Adrenal gland (tissue), 12 donors: ENCODE data around the gene ZGLP1. TPM values are rescaled to one million over a fixed set of nuclear protein-coding genes. Genes with fewer than 3 reads are reported as not detected.
"Not testable (repeated sequence)": the region's sequence is repeated elsewhere in the genome, so short reads cannot be mapped to it uniquely, and the experiment has no call there.

Experiments used
- DNase-seq, 7 donors: peaks; one replicate each; pipeline ENCODE4 v3.0.0-alpha.2; 2019 to 2020
- H3K27ac ChIP-seq, 5 donors: fragments of 200-600 bp; sonication (generic) in 4 of 5; 1 replicate in 3 of 5; 2 replicates in 2 of 5; pipeline versions ENCODE4 v1.5.1 to v1.8.0; 2016 to 2020; ENCODE audit warnings: mild to moderate bottlenecking in 1 of 5
- H3K27me3 ChIP-seq: fragments of 200-600 bp; 2 replicates; pipeline ENCODE4 v1.8.0; 2021
- H3K36me3 ChIP-seq, 2 donors: fragments of 200-600 bp; replicated peaks in 1 of 2; 1 replicate in 1 of 2; 2 replicates in 1 of 2; pipeline versions ENCODE4 v1.5.1 to v1.8.0; 2018 to 2022
- H3K4me1 ChIP-seq, 2 donors: fragments of 200-600 bp; replicated peaks in 1 of 2; 1 replicate in 1 of 2; 2 replicates in 1 of 2; pipeline versions ENCODE4 v1.5.1 to v1.8.0; 2018 to 2021
- H3K4me3 ChIP-seq, 4 donors: fragments of 200-600 bp; sonication (generic) in 3 of 4; one replicate each; pipeline ENCODE4 v1.5.1; 2016 to 2018
- H3K9me3 ChIP-seq, 3 donors: fragments of 200-600 bp; sonication (generic) in 1 of 3; replicated peaks in 1 of 3; 1 replicate in 2 of 3; 2 replicates in 1 of 3; pipeline versions ENCODE4 v1.5.1 to v1.8.0; 2016 to 2021
- CTCF ChIP-seq, 6 experiments: fragments of 450-650 bp in 4 of 6; fragments of 200-600 bp in 2 of 6; sonication (generic) in 1 of 6; IDR thresholded peaks; 1 replicate in 5 of 6; 2 replicates in 1 of 6; pipeline versions ENCODE4 v1.5.1 to v1.8.0; 2016 to 2021; ENCODE audit warnings: antibody characterized with exemption in 6 of 6, mild to moderate bottlenecking in 2 of 6, moderate library complexity in 1 of 6
- POLR2A ChIP-seq, 2 donors: fragments of 450-650 bp; IDR thresholded peaks; one replicate each; pipeline ENCODE4 v1.6.1; 2017; ENCODE audit warnings: antibody characterized with exemption in 2 of 2, mild to moderate bottlenecking in 2 of 2, moderate library complexity in 1 of 2
- WGBS, 4 donors: extraction: QIAGEN DNeasy Blood & Tissue Kit in 2 of 4; methylation state at CpG; one replicate each; pipeline versions ENCODE4 v1.1.5 to v1.1.7; 2013 to 2017; 5-methylcytosine and 5-hydroxymethylcytosine counted together
- intact Hi-C, 2 donors: fragments of 100-400 bp; cut with DNase I; formaldehyde crosslinking; loops; one replicate each; pipeline versions ENCODE4 v1.14.1 to v1.15.0; 2022 to 2023
- polyA plus RNA-seq, 3 donors: library from polyadenylated mRNA; stranded (reverse); fragments of 200-250 nt in 2 of 3; fragments of 350-450 nt in 1 of 3; fragmentation: Illumina TruSeq in 1 of 3; extraction: RNeasy Lipid Tissue Mini Kit (QIAGEN cat#74804) in 1 of 3; gene quantifications; one replicate each; pipeline ENCODE4 v1.2.3, GENCODE V29; 2013 to 2014
- total RNA-seq, 9 donors: library from RNA; depleted of rRNA in 4 of 9; stranded (reverse); fragments of >200 nt in 4 of 9; fragments of 120-200 nt in 1 of 9; fragmentation: NEBNext Ultra II Directional in 1 of 9; extraction: Animal tissue kit (Norgen Biotek cat#: 25700) in 1 of 9; gene quantifications; one replicate each; pipeline versions ENCODE4 v1.1.0 to v1.2.4, GENCODE V29; 2013 to 2023
- donor health status: healthy with polysubstance abuse.
- donor health status: Bipolar disorder and iron deficiency.
- donor health status: DM: yes; HTN: yes; CAD: no.
- donor health status: DM: no; HTN: no; CAD: no.
- donor health status: DM: no; HTN: no; CAD: no.
- donor health status: DM: yes; HTN: yes; CAD: no.

Gene ZGLP1
- total and polyA plus RNA-seq, 12 donors: 0.48 to 38.8 (median 2.8) TPM; not detected in 2

GRCh38 chr19:10284960-10285278 lies 24.7 kb downstream of the ZGLP1 start:
- H3K27me3 ChIP-seq: peaks cover 17% of the 10 kb centered on the region

GRCh38 chr19:10284065-10284959 lies 25.3 kb downstream of the ZGLP1 start:
- no peak overlapping the region for H3K27ac ChIP-seq
- H3K27me3 ChIP-seq: peaks cover 16% of the 10 kb centered on the region
- H3K9me3 ChIP-seq: no peaks in the 10 kb centered on the region
- no peak for DNase-seq
- peaks cover 0 to 38% of the 10 kb centered on the region in 2 donors for H3K36me3 ChIP-seq
- H3K4me1 ChIP-seq: peaks cover 18 to 25% of the 10 kb centered on the region in 2 donors
- 87 to 92% (median 91%) methylated on average over 18 to 34 of the region's 34 CpGs for whole genome bisulfite sequencing, 4 donors
- intact Hi-C loops: no loop called here
- TF ChIP-seq CTCF (IDR thresholded peaks at IDR 0.05) (no peak), POLR2A (IDR thresholded peaks at IDR 0.05) (no peak)
- H3K4me3 ChIP-seq: no peak overlapping the region

More at GRCh38 chr19:10284960-10285278, 24.7 kb downstream of the ZGLP1 start:
- TF ChIP-seq POLR2A (IDR thresholded peaks at IDR 0.05): no peak
- TF ChIP-seq CTCF (IDR thresholded peaks at IDR 0.05): no peak
- H3K4me1 ChIP-seq: peaks cover 24 to 31% of the 10 kb centered on the region in 2 donors
- DNase-seq: no peak
- 95 to 100% (median 96%) methylated on average over 2 to 13 of the region's 13 CpGs for WGBS, 4 donors
- intact Hi-C loops: no loop called here
- H3K27ac ChIP-seq: no peak overlapping the region
- no peak overlapping the region for H3K4me3 ChIP-seq
- no peaks in the 10 kb centered on the region for H3K9me3 ChIP-seq
- H3K36me3 ChIP-seq: peaks cover 0 to 37% of the 10 kb centered on the region in 2 donors

- no peaks in the 10 kb centered on the region for H3K9me3 ChIP-seq
- no peak overlapping the region for H3K4me3 ChIP-seq
- 78 to 83% (median 79%) methylated on average over 16 to 23 of the region's 23 CpGs for WGBS, 4 donors
- H3K36me3 ChIP-seq: peaks cover 0 to 46% of the 10 kb centered on the region in 2 donors
- peaks cover 12 to 19% of the 10 kb centered on the region in 2 donors for H3K4me1 ChIP-seq
- TF ChIP-seq POLR2A (IDR thresholded peaks at IDR 0.05): no peak
- no peak for TF ChIP-seq CTCF (IDR thresholded peaks at IDR 0.05)
- peaks cover 11% of the 10 kb centered on the region for H3K27me3 ChIP-seq
- DNase-seq: no peak
- intact Hi-C loops: no loop called here
- H3K27ac ChIP-seq: no peak overlapping the region
These were observed 26.1 kb downstream of the ZGLP1 start for GRCh38 chr19:10283301-10284064.

GRCh38 chr19:10282043-10282442 lies 27.6 kb downstream of the ZGLP1 start:
- 90 to 93% (median 90%) methylated on average over 5 of the region's 5 CpGs for WGBS, 4 donors
- H3K9me3 ChIP-seq, H3K4me3 ChIP-seq, H3K27ac ChIP-seq, intact Hi-C loops, DNase-seq, H3K27me3 ChIP-seq: not testable (repeated sequence)
- Histone ChIP-seq H3K36me3 (peaks cover 0 to 50% of the 10 kb centered on the region in 2 donors), H3K4me1 (peaks cover 8 to 12% of the 10 kb centered on the region in 2 donors)
